ENCODE results near the gene HDAC11. TPM values are rescaled to one million over a fixed set of nuclear protein-coding genes. Genes with fewer than 3 reads are reported as not detected.
"Not testable (repeated sequence)": the region's sequence is repeated elsewhere in the genome, so short reads cannot be mapped to it uniquely, and the experiment has no call there.

The HDAC11 gene
- total and polyA plus RNA-seq, 2 experiments from 2014 or later: 11.7 to 12.2 TPM

- Histone ChIP-seq H3F3A (ENCODE audit: insufficient read depth) (no peaks in the 10 kb centered on the region), H2AFZ (no peak overlapping the region), H3K4me3 (no peak overlapping the region), H4K20me1 (ENCODE audit: insufficient read depth) (no peaks in the 10 kb centered on the region), H3K9me2 (ENCODE audit: insufficient read depth) (no peaks in the 10 kb centered on the region), H3K9ac (no peak overlapping the region), H3K36me3 (ENCODE audit: low read depth) (no peaks in the 10 kb centered on the region), H3K4me2 (ENCODE audit: unreplicated experiment) (no peak overlapping the region), H3K27ac (no peak overlapping the region), H3K79me2 (ENCODE audit: insufficient read depth) (no peaks in the 10 kb centered on the region), H3K27me3 (replicated peaks; ENCODE audit: insufficient read depth) (peaks cover 8% of the 10 kb centered on the region), H3K9me3 (ENCODE audit: low read depth) (no peaks in the 10 kb centered on the region), H3K4me1 (ENCODE audit: insufficient read depth) (no peaks in the 10 kb centered on the region)
- in situ Hi-C loops (cut with MboI): no loop called here
- no peak for DNase-seq
- 68 to 79% methylated on average over 4 of the region's 4 CpGs for WGBS, 2 experiments (ENCODE audit: low coverage in 1 of 2, low lambda C conversion rate in 2 of 2, missing lambda C conversion rate in 2 of 2)
- no peak for TF ChIP-seq EZH2phosphoT487 (IDR thresholded peaks at IDR 0.05; ENCODE audit: insufficient read depth, low read depth)
- TF ChIP-seq EZH2 (IDR thresholded peaks at IDR 0.05; ENCODE audit: insufficient read depth, poor library complexity, severe bottlenecking): no peak
Measured at GRCh38 chr3:13440204-13440817, 39.8 kb upstream of the HDAC11 start.

- in situ Hi-C loops (cut with MboI): not testable (repeated sequence)
- 26 to 35% methylated on average over 2 of the region's 2 CpGs for WGBS, 2 experiments (ENCODE audit: low coverage in 1 of 2, low lambda C conversion rate in 2 of 2, missing lambda C conversion rate in 2 of 2)
Measured at GRCh38 chr3:13442882-13443281, 37.2 kb upstream of the HDAC11 start.

GRCh38 chr3:13451301-13451673 lies 28.8 kb upstream of the HDAC11 start:
- peak; percentile 70 for DNase-seq
- Histone ChIP-seq H3F3A (ENCODE audit: insufficient read depth) (peaks cover 12% of the 10 kb centered on the region), H2AFZ (peak overlapping the region; percentile 98), H3K4me3 (peak overlapping the region; percentile 81), H3K79me2 (ENCODE audit: insufficient read depth) (no peaks in the 10 kb centered on the region), H4K20me1 (ENCODE audit: insufficient read depth) (no peaks in the 10 kb centered on the region), H3K27ac (peak overlapping the region; percentile 82), H3K4me2 (ENCODE audit: unreplicated experiment) (peak overlapping the region; percentile 88), H3K9me2 (ENCODE audit: insufficient read depth) (no peaks in the 10 kb centered on the region), H3K9ac (peak overlapping the region; percentile 81), H3K27me3 (replicated peaks; ENCODE audit: insufficient read depth) (no peaks in the 10 kb centered on the region), H3K4me1 (ENCODE audit: insufficient read depth) (0 out of 2 replicates have a peak, but pooled peaks cover 4% of the 10 kb centered on the region), H3K36me3 (ENCODE audit: low read depth) (no peaks in the 10 kb centered on the region), H3K9me3 (ENCODE audit: low read depth) (no peaks in the 10 kb centered on the region)
- in situ Hi-C loops (cut with MboI): loop anchor here (10.0 kb wide), 1 partner anchor 366 kb away; no protein-coding TSS in a partner anchor
- no peak for TF ChIP-seq EZH2 (IDR thresholded peaks at IDR 0.05; ENCODE audit: insufficient read depth, poor library complexity, severe bottlenecking)
- TF ChIP-seq EZH2phosphoT487 (IDR thresholded peaks at IDR 0.05; ENCODE audit: insufficient read depth, low read depth): no peak
- WGBS, 2 experiments (ENCODE audit: low coverage in 1 of 2, low lambda C conversion rate in 2 of 2, missing lambda C conversion rate in 2 of 2): 1 to 3% methylated on average over 7 of the region's 7 CpGs

More at GRCh38 chr3:13442882-13443281, 37.2 kb upstream of the HDAC11 start:
- not testable (repeated sequence) for H3K27me3 ChIP-seq (replicated peaks; ENCODE audit: insufficient read depth); DNase-seq; H3K27ac ChIP-seq; H3K9me3 ChIP-seq (ENCODE audit: low read depth); H3K4me2 ChIP-seq (ENCODE audit: unreplicated experiment); H3F3A ChIP-seq (ENCODE audit: insufficient read depth); H4K20me1 ChIP-seq (ENCODE audit: insufficient read depth); H3K4me1 ChIP-seq (ENCODE audit: insufficient read depth); H2AFZ ChIP-seq; H3K9me2 ChIP-seq (ENCODE audit: insufficient read depth); H3K79me2 ChIP-seq (ENCODE audit: insufficient read depth); H3K36me3 ChIP-seq (ENCODE audit: low read depth); H3K4me3 ChIP-seq; H3K9ac ChIP-seq

GRCh38 chr3:13452490-13453335 lies 27.4 kb upstream of the HDAC11 start:
- Histone ChIP-seq H3K4me1 (ENCODE audit: insufficient read depth) (0 out of 2 replicates have a peak, but pooled peaks cover 4% of the 10 kb centered on the region), H3K9me3 (ENCODE audit: low read depth) (no peaks in the 10 kb centered on the region), H2AFZ (peak overlapping the region; percentile 98), H3K79me2 (ENCODE audit: insufficient read depth) (no peaks in the 10 kb centered on the region), H3K9ac (0 out of 2 replicates have a peak overlapping the region, but pooled peaks have one; percentile 20), H3K4me2 (ENCODE audit: unreplicated experiment) (peak overlapping the region; percentile 88), H3K4me3 (peak overlapping the region; percentile 81), H3K36me3 (ENCODE audit: low read depth) (no peaks in the 10 kb centered on the region), H3K27me3 (replicated peaks; ENCODE audit: insufficient read depth) (no peaks in the 10 kb centered on the region), H3F3A (ENCODE audit: insufficient read depth) (peaks cover 12% of the 10 kb centered on the region), H3K9me2 (ENCODE audit: insufficient read depth) (no peaks in the 10 kb centered on the region), H4K20me1 (ENCODE audit: insufficient read depth) (no peaks in the 10 kb centered on the region), H3K27ac (peak overlapping the region; percentile 82; the same call in 1 of the 2 replicates)
- in situ Hi-C loops (cut with MboI): loop anchor here (10.0 kb wide), 1 partner anchor 368 kb away; no protein-coding TSS in a partner anchor
- 2 to 3% methylated on average over 12 of the region's 12 CpGs for WGBS, 2 experiments (ENCODE audit: low coverage in 1 of 2, low lambda C conversion rate in 2 of 2, missing lambda C conversion rate in 2 of 2)
- TF ChIP-seq EZH2phosphoT487 (IDR thresholded peaks at IDR 0.05; ENCODE audit: insufficient read depth, low read depth): no peak
- DNase-seq: peak; percentile 85

Measured in GM23248 (cell line).